ENCODE measurements around the gene PARP9. TPM values are rescaled to one million over a fixed set of nuclear protein-coding genes. Genes with fewer than 3 reads are reported as not detected.

Gene PARP9
- total RNA-seq, 2 donors from 2014 or later, result 13.2 to 17.1 TPM

DNA sequence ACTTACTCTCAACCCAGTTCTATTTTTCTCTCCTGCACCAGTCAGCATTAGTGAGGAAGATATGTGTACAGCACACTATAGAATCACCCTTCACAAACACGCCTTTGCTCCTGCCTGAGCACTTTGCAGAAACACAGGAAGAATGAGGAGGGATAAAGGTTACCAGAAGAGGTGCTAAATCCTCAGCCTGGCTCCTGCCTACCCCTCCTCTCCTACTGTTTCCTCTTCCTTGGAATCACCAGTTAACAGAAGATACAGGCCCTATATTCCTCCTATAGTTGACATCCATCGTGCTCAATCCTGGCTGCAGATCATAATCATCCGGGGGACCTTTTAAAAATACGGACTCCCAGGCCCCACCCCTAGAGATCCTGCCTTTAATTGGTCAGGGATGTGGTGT is 42.2 kb upstream of the PARP9 start:
- no peak overlapping the region for H3K4me3 ChIP-seq
- no peak for TF ChIP-seq POLR2A (IDR thresholded peaks at IDR 0.05)
- TF ChIP-seq, protein P1, sequence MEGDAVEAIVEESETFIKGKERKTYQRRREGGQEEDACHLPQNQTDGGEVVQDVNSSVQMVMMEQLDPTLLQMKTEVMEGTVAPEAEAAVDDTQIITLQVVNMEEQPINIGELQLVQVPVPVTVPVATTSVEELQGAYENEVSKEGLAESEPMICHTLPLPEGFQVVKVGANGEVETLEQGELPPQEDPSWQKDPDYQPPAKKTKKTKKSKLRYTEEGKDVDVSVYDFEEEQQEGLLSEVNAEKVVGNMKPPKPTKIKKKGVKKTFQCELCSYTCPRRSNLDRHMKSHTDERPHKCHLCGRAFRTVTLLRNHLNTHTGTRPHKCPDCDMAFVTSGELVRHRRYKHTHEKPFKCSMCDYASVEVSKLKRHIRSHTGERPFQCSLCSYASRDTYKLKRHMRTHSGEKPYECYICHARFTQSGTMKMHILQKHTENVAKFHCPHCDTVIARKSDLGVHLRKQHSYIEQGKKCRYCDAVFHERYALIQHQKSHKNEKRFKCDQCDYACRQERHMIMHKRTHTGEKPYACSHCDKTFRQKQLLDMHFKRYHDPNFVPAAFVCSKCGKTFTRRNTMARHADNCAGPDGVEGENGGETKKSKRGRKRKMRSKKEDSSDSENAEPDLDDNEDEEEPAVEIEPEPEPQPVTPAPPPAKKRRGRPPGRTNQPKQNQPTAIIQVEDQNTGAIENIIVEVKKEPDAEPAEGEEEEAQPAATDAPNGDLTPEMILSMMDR (IDR thresholded peaks at IDR 0.05), result no peak

DNA sequence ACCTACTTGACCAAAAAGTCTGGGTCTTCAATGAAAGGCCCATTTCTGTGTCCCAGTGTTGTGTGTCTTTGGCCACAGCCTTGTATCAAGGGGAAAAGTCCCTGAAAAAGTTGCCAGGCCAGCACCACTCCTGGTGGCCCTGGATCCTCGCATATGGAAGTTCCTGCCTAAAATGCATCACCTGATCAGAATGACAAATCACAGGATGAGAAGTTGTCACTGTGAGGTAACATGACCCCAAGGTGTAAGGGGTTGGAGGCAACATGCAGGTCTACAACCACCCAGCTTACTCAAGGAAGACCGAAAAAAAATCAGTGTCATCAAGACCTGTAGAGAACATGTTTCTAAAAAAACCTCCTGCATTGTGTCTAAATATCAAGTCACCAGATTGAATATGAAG is 39.0 kb upstream of the PARP9 start:
- H3K27ac ChIP-seq, result no peak overlapping the region
- H3K27me3 ChIP-seq, result no peaks in the 10 kb centered on the region
- H3K4me1 ChIP-seq, result no peaks in the 10 kb centered on the region
- ATAC-seq (no peak), DNase-seq (no peak)
- no peaks in the 10 kb centered on the region for H3K36me3 ChIP-seq (replicated peaks in 1 of 2; ENCODE audit: insufficient read depth in 1 of 2, low read depth in 2 of 2)
- intact Hi-C loops (cut with DNase I), result no loop called here
- no peaks in the 10 kb centered on the region for H3K9me3 ChIP-seq
- H3K4me3 ChIP-seq, result no peak overlapping the region
- 74 to 88% methylated on average over 2 of the region's 2 CpGs for WGBS, 2 donors
- no peak for TF ChIP-seq POLR2A (IDR thresholded peaks at IDR 0.05)

More for the DNA sequence above, 42.2 kb upstream of the PARP9 start:
- no peak for DNase-seq
- H3K36me3 ChIP-seq (replicated peaks in 1 of 2; ENCODE audit: insufficient read depth in 1 of 2, low read depth in 2 of 2), result no peaks in the 10 kb centered on the region
- no peaks in the 10 kb centered on the region for H3K9me3 ChIP-seq
- no peaks in the 10 kb centered on the region for H3K4me1 ChIP-seq
- 75 to 85% methylated on average over 4 of the region's 4 CpGs for WGBS, 2 donors
- H3K27me3 ChIP-seq, result no peaks in the 10 kb centered on the region
- intact Hi-C loops (cut with DNase I), result no loop called here
- no peak overlapping the region for H3K27ac ChIP-seq
- ATAC-seq, result no peak

DNA sequence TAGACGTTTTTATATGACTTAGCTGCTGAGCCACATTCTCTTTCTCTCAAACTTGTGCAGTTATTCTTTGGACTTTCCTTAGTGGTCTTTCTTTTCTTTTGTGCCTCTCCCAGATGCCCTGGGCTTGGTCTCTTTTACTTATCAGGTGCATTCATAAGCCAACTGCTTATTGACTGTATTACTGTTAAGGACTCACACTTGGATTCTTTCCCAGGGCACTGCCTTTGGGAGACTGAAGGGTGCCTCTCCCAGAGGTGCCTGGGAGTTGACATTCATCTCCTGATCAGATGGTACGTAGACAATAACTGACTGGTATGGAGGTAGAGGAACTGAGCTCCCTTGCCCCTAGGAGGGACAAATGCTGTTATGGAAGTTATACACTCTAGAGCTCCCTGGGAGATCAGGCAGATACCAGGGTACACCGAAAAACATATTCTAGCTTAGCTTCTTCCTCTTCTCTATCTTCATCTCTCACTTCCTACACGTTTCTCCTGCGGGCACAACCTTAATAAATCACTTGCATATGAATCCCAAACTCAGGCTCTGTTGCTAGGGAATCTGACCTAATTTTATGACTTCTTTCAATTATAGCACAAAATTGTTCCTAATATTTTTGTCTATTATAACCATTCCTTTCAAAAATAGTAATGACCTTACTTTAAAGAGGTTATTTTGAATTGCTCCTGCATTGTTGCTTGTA is 38.1 kb upstream of the PARP9 start:
- ATAC-seq, result no peak
- DNase-seq, result no peak
- H3K36me3 ChIP-seq (replicated peaks in 1 of 2; ENCODE audit: insufficient read depth in 1 of 2, low read depth in 2 of 2), result no peaks in the 10 kb centered on the region
- no peaks in the 10 kb centered on the region for H3K9me3 ChIP-seq
- H3K4me3 ChIP-seq, result no peak overlapping the region
- TF ChIP-seq POLR2A (IDR thresholded peaks at IDR 0.05), result no peak
- TF ChIP-seq, protein P1 (IDR thresholded peaks at IDR 0.05), result no peak
- H3K27ac ChIP-seq, result no peak overlapping the region
- H3K27me3 ChIP-seq, result no peaks in the 10 kb centered on the region
- 39 to 54% methylated on average over 5 of the region's 5 CpGs for WGBS, 2 donors
- intact Hi-C loops (cut with DNase I), result no loop called here
- H3K4me1 ChIP-seq, result no peaks in the 10 kb centered on the region

DNA sequence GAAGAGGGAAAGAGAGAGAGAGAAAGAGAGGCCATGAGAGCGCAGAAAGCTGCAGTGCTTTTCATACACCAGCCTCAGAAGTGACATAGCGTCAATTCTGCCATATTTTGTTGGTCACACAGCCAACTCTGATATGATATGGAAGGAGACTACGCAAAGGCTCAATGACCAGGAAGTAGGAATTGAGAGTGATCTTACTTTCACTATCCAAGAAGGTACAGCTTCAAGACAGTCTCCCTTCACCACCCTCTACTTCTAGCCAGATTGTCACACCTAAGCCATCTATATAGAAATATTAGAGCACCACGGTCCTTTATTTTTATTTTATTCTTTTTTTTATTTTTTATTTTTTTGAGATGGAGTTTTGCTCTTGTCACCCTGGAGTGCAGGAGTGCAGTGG is 34.5 kb upstream of the PARP9 start:
- Histone ChIP-seq H3K27ac (no peak overlapping the region), H3K36me3 (replicated peaks in 1 of 2; ENCODE audit: insufficient read depth in 1 of 2, low read depth in 2 of 2) (no peaks in the 10 kb centered on the region), H3K9me3 (no peaks in the 10 kb centered on the region), H3K27me3 (no peaks in the 10 kb centered on the region), H3K4me3 (no peak overlapping the region), H3K4me1 (no peaks in the 10 kb centered on the region)
- TF ChIP-seq, protein P1 (IDR thresholded peaks at IDR 0.05), result no peak
- TF ChIP-seq POLR2A (IDR thresholded peaks at IDR 0.05), result no peak
- ATAC-seq (no peak), DNase-seq (no peak)
- intact Hi-C loops (cut with DNase I), result no loop called here
- WGBS, 2 donors, result 65 to 68% methylated on average over 4 of the region's 4 CpGs

DNA sequence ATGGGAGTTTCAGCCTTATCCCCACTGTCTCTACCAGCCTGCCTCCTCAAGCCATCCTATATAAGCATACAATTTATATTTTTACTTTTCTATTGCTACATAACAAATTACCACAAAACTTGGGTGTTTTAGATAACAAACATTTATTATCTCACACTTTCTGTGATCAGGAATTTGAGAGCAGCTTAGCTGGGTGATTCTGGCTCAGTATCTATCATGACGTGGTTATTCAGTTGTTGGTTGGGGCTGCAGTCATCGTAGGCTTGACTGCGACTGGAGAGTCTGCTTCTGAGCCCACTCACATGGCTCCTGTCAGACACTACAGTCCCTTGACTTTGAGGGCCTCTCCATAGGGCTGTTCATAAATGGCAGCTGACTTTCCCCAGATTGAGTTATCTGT is 34.1 kb upstream of the PARP9 start:
- no peak for DNase-seq
- Histone ChIP-seq H3K27me3 (no peaks in the 10 kb centered on the region), H3K4me1 (no peaks in the 10 kb centered on the region), H3K9me3 (no peaks in the 10 kb centered on the region), H3K4me3 (no peak overlapping the region), H3K27ac (no peak overlapping the region), H3K36me3 (replicated peaks in 1 of 2; ENCODE audit: insufficient read depth in 1 of 2, low read depth in 2 of 2) (no peaks in the 10 kb centered on the region)
- intact Hi-C loops (cut with DNase I), result no loop called here
- 63 to 77% methylated on average over 3 of the region's 3 CpGs for WGBS, 2 donors
- ATAC-seq, result no peak
- TF ChIP-seq, protein P1 (IDR thresholded peaks at IDR 0.05), result no peak

All from body of pancreas (tissue), 4 donors.